Right cardiac atrium (tissue), 5 donors: ENCODE results near the gene PAPOLG. TPM values are rescaled to one million over a fixed set of nuclear protein-coding genes. Genes with fewer than 3 reads are reported as not detected.
"Not testable (repeated sequence)": the region's sequence is repeated elsewhere in the genome, so short reads cannot be mapped to it uniquely, and the experiment has no call there.

ENCODE experiments used
- ATAC-seq, 2 donors: fragments of 200-7000 bp; cut with Tn5 transposase; one replicate each; pipeline versions ENCODE4 v1.8.0 to v1.9.1; 2020; ENCODE audit warnings: moderate library complexity in 2 of 2, mild to moderate bottlenecking in 1 of 2
- DNase-seq, 3 donors: peaks; one replicate each; pipeline ENCODE4 v3.0.0-alpha.2; 2020
- H3K27ac ChIP-seq: one replicate; pipeline ENCODE4 v1.5.1; 2013; ENCODE audit warnings: mild to moderate bottlenecking, low read length, control low read depth, moderate library complexity
- H3K27me3 ChIP-seq: one replicate; pipeline ENCODE4 v1.6.1; 2013; ENCODE audit not compliant: control insufficient read depth, insufficient read depth
- H3K4me1 ChIP-seq: one replicate; pipeline ENCODE4 v1.6.1; 2013; ENCODE audit warnings: low read length; ENCODE audit not compliant: control insufficient read depth, insufficient read depth
- H3K4me3 ChIP-seq: one replicate; pipeline ENCODE4 v1.5.1; 2013; ENCODE audit warnings: low read length, control low read depth
- H3K9me3 ChIP-seq: one replicate; pipeline ENCODE4 v1.6.1; 2013; ENCODE audit warnings: low read length; ENCODE audit not compliant: control insufficient read depth
- WGBS: extraction: QIAGEN DNeasy Blood & Tissue Kit; methylation state at CpG from one replicate; pipeline ENCODE4 v1.1.7; 2013; 5-methylcytosine and 5-hydroxymethylcytosine counted together
- intact Hi-C, 4 donors: fragments of 100-400 bp; cut with DNase I; formaldehyde crosslinking; loops; one replicate each; pipeline versions ENCODE4 v1.11.0 to v1.14.0; 2022 to 2023
- polyA plus RNA-seq: library from polyadenylated mRNA; stranded (reverse); fragments of 200-250 nt; gene quantifications from one replicate; pipeline ENCODE4 v1.2.3, GENCODE V29; 2013
- total RNA-seq, 4 donors: library from RNA; stranded (reverse); fragmentation: NEBNext Ultra II Directional; extraction: Animal tissue kit (Norgen Biotek cat#: 25700); gene quantifications; one replicate each; pipeline ENCODE4 v1.2.1, GENCODE V29; 2021
- donor health status: healthy with polysubstance abuse.
- donor health status: DM: no; HTN: yes; CAD: no.
- donor health status: DM: no; HTN: no; CAD: no.
- donor health status: DM: no; HTN: yes; CAD: no; lungs with severe emphysema.
- donor health status: DM: yes; HTN: yes; CAD: no.

Gene PAPOLG
- total and polyA plus RNA-seq, 5 donors: 4.5 to 9.6 (median 9.0) TPM

DNA sequence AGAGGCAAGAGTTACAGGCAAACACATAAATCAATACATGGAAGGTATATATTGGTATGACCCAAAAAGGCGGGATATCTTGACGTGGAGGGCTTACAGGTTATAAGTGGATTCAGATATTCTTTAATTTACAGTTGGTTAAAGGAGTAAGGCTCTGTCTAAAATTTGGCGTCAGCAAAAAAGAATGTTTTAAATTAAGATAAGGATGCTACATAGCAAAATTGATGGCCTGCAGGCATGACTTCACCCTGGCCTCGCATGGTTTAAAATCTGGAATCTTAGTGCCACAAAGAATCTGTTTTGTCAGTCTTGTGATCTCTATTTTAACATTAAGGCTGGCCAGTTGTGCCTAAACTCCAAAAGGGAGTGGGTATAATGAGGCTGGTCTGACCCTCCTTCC, 66.9 kb downstream of the PAPOLG start:
- no peak for ATAC-seq
- Histone ChIP-seq H3K4me1 (no peaks in the 10 kb centered on the region), H3K4me3 (no peak overlapping the region), H3K27me3 (no peaks in the 10 kb centered on the region), H3K27ac (no peak overlapping the region), H3K9me3 (no peaks in the 10 kb centered on the region)
- no peak for DNase-seq
- 75% methylated on average over 4 of the region's 4 CpGs for WGBS
- intact Hi-C loops: no loop called here

DNA sequence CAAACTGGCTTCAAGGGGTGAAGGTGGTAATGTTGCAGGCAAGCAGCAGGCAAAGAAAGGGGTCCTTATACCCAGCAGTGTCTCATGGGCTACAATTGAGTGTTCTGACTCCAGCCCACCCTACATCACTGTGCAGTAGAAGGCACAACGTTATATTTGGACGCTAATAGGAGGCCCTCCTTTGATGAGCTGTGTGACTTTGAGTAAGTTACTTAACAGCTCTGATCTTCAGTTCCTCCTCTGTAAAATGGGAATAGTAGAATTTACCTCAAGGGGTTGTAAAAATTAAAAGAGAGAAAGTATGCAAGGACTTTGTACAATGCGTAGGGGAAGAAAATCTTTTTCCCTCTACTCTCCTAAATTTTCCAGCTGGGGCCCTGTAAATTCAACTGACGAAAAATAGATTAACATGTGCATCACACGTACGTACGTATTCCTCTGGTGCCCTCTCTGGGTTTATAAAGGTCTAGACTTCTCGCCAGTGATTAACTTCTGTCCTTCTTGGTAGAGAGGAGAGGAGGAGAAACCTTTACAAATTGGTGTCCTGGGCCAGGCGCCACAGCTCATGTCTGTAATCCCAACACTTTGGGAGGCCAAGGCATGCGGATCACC, 67.7 kb downstream of the PAPOLG start:
- Histone ChIP-seq H3K9me3 (no peaks in the 10 kb centered on the region), H3K4me1 (no peaks in the 10 kb centered on the region), H3K27ac (no peak overlapping the region), H3K27me3 (no peaks in the 10 kb centered on the region), H3K4me3 (no peak overlapping the region)
- DNase-seq (no peak), ATAC-seq (no peak)
- intact Hi-C loops: no loop called here
- 85% methylated on average over 10 of the region's 10 CpGs for WGBS

DNA sequence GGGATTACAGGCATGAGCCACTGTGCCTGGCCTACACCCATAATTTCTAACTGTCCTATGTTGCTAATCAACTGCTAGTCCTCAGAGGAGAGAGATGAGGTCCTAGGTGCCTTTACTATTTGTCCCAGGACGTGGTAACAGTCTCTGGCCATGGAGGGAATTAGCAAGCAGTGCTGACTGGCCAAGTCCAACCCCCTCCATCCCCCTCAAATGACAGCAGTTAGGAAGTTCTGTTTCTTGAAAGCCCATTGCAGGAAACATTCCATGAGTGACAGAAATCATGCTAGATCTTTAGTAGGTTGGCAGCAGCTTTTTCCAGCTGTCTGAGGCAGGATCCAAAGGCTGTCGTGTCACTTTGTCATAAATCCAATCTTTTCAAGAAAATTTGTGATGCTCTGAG, 69.6 kb downstream of the PAPOLG start:
- ATAC-seq: no peak

DNA sequence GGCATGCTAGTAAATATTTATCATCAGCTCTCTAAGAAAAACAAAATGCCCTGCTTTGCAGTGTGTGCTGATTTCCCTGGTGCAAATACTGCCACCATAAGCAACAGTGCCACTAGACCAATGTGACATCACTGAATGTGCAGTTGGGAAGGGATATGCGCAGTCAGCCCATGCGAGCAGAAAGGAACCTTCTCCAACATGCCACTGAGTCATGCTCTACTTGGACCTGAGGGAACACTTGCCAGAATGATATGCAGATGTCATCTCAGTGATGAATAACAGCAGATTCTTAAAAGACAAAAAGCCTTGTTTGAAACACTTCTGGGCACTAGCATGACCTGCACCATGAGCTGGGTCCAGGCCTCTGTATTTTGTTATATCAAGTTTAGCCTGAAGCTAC, 70.0 kb downstream of the PAPOLG start:
- H3K27me3 ChIP-seq: no peaks in the 10 kb centered on the region
- WGBS: 83% methylated on average over 2 of the region's 2 CpGs
- no peak overlapping the region for H3K4me3 ChIP-seq
- no peaks in the 10 kb centered on the region for H3K4me1 ChIP-seq
- no peaks in the 10 kb centered on the region for H3K9me3 ChIP-seq
- no peak overlapping the region for H3K27ac ChIP-seq
- intact Hi-C loops: no loop called here
- ATAC-seq (no peak), DNase-seq (no peak)

More for the DNA sequence above, 69.6 kb downstream of the PAPOLG start:
- WGBS: 38% methylated on average over 2 of the region's 2 CpGs
- Histone ChIP-seq H3K27me3 (no peaks in the 10 kb centered on the region), H3K4me1 (no peaks in the 10 kb centered on the region), H3K4me3 (no peak overlapping the region), H3K9me3 (no peaks in the 10 kb centered on the region), H3K27ac (no peak overlapping the region)
- no peak for DNase-seq
- intact Hi-C loops: no loop called here

DNA sequence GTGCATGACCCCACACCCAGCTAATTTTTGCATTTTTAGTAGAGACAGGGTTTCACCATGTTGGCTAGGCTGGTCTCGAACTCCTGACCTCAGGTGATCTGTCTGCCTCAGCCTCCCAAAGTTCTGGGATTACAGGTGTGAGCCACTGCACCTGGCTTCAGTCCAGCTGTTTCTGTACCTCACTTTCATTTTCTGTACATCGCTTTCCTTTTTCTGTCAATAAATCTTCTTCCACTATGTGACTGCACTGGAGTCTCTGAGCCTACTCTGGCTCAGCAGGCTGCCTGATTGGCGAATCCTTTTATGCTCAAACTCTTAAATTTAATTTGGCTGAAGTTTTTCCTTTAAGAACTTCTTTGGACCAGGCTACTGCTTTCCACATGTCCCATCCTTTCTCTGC, 70.8 kb downstream of the PAPOLG start:
- H3K27me3 ChIP-seq, DNase-seq, ATAC-seq, H3K27ac ChIP-seq, H3K4me3 ChIP-seq, H3K9me3 ChIP-seq, intact Hi-C loops, H3K4me1 ChIP-seq: not testable (repeated sequence)
- whole genome bisulfite sequencing: 90% methylated on average over 3 of the region's 3 CpGs

DNA sequence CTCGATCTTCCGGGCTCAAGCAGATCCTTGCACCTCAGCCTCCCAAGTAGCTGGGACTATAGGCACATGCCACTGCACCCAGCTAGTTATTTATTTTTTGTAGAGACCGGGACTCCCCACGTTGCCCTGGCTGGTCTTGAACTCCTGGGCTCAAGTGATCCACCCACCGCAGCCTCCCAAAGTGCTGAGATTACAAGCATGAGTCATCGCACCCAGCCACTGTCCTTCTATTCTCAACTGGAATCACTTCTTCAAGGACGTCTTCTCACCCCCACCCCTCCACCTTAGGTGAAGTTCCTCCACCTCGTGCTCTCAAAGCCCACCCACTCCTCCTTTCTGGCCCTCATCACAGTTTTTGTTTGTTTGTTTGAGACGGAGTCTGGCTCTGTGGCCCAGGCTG, 71.3 kb downstream of the PAPOLG start:
- 83% methylated on average over 9 of the region's 9 CpGs for WGBS
- H3K4me1 ChIP-seq: no peaks in the 10 kb centered on the region
- no peak overlapping the region for H3K4me3 ChIP-seq
- ATAC-seq: no peak
- H3K27ac ChIP-seq: no peak overlapping the region
- intact Hi-C loops: no loop called here
- no peaks in the 10 kb centered on the region for H3K9me3 ChIP-seq
- DNase-seq: no peak
- no peaks in the 10 kb centered on the region for H3K27me3 ChIP-seq

DNA sequence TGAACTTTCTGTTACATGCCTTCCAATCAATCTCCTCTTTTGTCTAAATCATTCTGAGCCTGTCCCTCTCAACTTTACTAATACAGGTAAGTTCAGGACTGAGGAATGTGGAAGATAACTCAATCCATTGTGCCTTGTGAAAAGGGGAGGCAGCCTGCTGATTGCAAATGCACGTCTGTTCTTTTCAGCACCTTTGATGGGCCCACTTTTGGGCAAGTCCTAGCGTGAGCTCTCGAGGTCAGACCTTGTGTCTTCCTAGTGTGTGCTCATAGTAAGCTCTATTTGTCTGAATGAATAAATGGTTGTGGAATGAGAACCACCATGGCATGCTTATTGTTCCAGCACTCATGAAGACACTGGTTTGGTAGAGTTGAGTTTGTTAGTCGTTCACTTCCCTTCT, 74.9 kb downstream of the PAPOLG start:
- DNase-seq (no peak), ATAC-seq (no peak)
- no peaks in the 10 kb centered on the region for H3K27me3 ChIP-seq
- intact Hi-C loops: no loop called here
- no peaks in the 10 kb centered on the region for H3K9me3 ChIP-seq
- no peak overlapping the region for H3K27ac ChIP-seq
- H3K4me3 ChIP-seq: no peak overlapping the region
- H3K4me1 ChIP-seq: no peaks in the 10 kb centered on the region
- WGBS: 76% methylated on average over 4 of the region's 4 CpGs

DNA sequence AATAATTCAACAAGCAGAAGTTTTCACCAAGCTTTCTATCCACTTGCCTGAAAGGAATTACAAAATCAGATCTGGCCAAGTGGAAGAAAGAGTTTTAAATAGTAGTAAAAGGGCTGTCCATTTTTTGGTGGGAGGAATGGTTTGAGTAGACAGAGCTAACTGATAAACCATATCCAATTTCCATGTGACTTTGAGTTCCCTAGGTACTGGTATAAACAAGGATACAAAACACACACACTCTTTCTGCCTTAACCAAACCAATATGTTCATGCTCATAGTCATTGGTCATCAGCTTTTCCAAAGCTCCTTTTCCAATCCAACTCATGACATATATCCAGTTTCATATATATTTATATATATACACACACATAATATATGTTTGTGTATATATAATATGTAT, 75.9 kb downstream of the PAPOLG start:
- Histone ChIP-seq H3K27me3 (no peaks in the 10 kb centered on the region), H3K27ac (no peak overlapping the region), H3K4me1 (no peaks in the 10 kb centered on the region), H3K4me3 (no peak overlapping the region), H3K9me3 (no peaks in the 10 kb centered on the region)
- ATAC-seq (no peak), DNase-seq (no peak)
- intact Hi-C loops: no loop called here

DNA sequence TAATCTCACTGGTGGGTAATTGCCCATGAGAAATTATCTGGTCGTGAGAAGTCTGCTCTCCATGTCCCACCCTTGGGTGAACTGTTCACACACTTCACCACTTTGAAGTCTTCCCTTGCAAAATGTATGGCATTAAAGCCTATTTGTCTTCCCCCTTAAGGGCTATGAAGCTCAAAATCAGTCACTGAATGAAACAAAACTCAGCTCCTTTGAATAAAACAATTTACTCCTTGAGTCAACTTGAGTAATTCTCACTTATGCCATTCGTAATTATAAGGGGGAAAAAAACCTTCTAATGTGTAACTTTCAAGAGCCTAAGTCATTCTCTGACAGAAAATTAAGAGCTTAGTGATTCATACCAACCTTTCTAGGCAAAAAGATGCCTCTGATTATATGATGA, 76.6 kb downstream of the PAPOLG start:
- Histone ChIP-seq H3K27me3 (no peaks in the 10 kb centered on the region), H3K9me3 (no peaks in the 10 kb centered on the region), H3K4me3 (no peak overlapping the region), H3K27ac (no peak overlapping the region), H3K4me1 (no peaks in the 10 kb centered on the region)
- ATAC-seq (no peak), DNase-seq (no peak)
- 32% methylated on average over 2 of the region's 2 CpGs for WGBS
- intact Hi-C loops: no loop called here

DNA sequence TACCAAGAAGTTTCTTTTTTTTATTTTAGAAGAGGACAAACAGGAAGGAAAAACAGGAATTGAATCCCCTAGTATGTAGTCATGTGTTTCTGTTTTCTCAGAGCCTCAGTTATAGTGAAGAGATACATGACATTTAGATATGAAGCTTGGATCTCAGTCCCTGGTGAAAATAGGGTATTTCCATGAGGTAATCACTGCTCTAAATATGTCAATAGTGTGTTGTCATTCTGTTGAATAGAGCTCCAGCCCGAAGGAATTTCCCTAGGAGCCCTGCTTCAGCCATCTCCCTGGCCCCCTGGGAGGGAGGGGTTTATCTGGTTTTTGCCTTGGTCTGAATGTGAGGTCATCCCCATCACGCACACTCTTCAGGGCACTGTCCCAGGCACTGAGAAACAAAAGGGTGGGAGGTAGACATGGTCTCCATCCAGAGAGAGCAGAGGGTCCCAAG, 78.2 kb downstream of the PAPOLG start:
- WGBS: 21% methylated on average over 2 of the region's 2 CpGs
- ATAC-seq: no peak
- Histone ChIP-seq H3K9me3 (no peaks in the 10 kb centered on the region), H3K4me3 (no peak overlapping the region), H3K27ac (no peak overlapping the region), H3K4me1 (no peaks in the 10 kb centered on the region), H3K27me3 (no peaks in the 10 kb centered on the region)
- intact Hi-C loops: no loop called here
- no peak for DNase-seq

DNA sequence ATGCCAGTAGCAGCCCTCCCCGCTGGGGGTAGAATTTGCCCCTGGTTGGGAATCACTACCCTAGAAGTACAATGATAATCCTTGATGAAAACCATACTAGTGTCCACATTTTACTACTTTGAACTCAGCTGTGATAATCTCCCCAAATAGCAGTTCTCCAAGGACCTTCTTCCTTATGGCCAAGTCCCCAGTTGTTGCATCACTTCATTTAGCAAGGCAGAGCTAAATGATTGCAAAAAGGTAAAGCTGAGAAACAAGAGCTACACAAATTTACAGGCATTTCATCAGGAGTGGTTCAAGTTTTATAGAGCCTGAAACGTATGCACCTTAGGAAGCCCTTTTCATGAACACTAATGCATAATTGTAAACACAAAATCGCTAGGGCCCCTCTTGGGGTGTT, 80.4 kb downstream of the PAPOLG start:
- WGBS: 81% methylated on average over 3 of the region's 3 CpGs
- H3K27ac ChIP-seq: no peak overlapping the region
- no peak for DNase-seq
- H3K4me1 ChIP-seq: no peaks in the 10 kb centered on the region
- ATAC-seq: no peak
- no peaks in the 10 kb centered on the region for H3K27me3 ChIP-seq
- intact Hi-C loops: no loop called here
- no peak overlapping the region for H3K4me3 ChIP-seq
- H3K9me3 ChIP-seq: no peaks in the 10 kb centered on the region

DNA sequence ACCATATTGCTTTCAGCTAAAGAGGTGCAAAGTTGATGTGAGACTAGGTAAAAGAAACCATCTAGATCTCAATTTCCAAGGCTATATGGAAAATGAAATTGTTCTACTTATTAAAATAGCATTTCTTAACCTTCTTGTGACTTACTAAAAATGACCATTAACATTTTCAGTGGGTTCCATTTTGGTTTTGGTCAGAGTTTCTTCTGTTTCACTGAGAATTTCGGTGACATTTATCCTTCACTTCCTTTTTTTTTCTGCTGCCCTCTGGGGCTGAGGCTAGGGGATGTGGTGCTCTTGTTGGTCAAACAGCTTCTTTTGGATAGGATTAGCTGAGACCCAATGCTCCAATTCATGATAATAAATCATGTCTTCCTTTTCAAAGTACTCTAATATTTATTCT, 81.1 kb downstream of the PAPOLG start:
- no peak for ATAC-seq
- 56% methylated on average over 1 of the region's 1 CpG for WGBS
- Histone ChIP-seq H3K27me3 (no peaks in the 10 kb centered on the region), H3K9me3 (no peaks in the 10 kb centered on the region), H3K27ac (no peak overlapping the region), H3K4me1 (no peaks in the 10 kb centered on the region), H3K4me3 (no peak overlapping the region)
- intact Hi-C loops: no loop called here
- DNase-seq: no peak
